ENCODE results near the gene ASCC3. TPM values are rescaled to one million over a fixed set of nuclear protein-coding genes. Genes with fewer than 3 reads are reported as not detected.

Gene ASCC3
- polyA plus RNA-seq, 2 of the 4 experiments (the other 2 are of a cell fraction) = 17.4 to 35.3 TPM

DNA sequence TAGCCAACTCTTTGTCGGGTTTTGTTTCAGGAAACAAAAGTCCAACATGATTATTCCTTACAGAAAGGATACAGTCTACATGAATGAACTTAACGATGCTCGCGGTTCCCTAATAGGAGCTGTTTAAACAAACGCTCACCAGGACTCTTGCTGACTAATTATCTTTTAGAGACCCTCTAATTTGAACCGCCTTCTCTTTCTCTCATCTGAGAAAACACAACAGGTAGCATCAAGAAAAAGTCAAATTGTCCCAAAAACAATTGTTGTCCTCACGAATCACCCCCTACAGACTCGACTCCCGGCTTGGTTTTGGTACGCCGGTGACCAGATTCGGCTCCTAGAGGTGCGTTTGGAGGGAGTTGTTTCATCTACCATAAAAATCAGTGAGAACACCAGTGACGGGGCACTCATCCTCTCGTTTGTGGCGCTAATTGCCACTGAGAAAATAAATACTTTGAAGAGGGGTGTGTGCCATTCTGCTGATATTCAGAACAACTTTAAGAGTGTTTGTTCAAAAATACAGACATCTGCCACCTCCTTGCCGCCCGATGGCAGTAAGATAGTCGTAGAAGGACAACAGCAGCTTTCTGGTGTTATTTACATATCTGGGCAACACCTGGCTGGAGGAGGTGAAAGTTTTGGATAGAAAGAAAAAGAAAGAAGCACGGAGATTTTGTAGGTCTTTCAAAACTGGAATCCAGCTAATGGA is 415.3 kb downstream of the ASCC3 start:
- ATAC-seq (no peak), FAIRE-seq (no peak), DNase-seq (ENCODE audit: low read depth in 1 of 2, low spot score in 1 of 2) (no peak)
- Histone ChIP-seq H3K27ac (no peak overlapping the region), H3K4me3 (no peak overlapping the region), H3K4me1 (peaks cover 6% of the 10 kb centered on the region; the same call in 2 of the 3 replicates), H3K4me2 (no peak overlapping the region), H3K9me3 (no peaks in the 10 kb centered on the region)
- WGBS (ENCODE audit: missing lambda C conversion rate) = 90% methylated on average over 20 of the region's 20 CpGs
- ChIA-PET CTCF (interaction anchor here (1.0 to 1.7 kb wide), 2 partner anchors 349 to 359 kb away, joined by 5 read pairs; no protein-coding TSS in a partner anchor), POLR2A (no interaction called here)
- TF ChIP-seq, protein P1, sequence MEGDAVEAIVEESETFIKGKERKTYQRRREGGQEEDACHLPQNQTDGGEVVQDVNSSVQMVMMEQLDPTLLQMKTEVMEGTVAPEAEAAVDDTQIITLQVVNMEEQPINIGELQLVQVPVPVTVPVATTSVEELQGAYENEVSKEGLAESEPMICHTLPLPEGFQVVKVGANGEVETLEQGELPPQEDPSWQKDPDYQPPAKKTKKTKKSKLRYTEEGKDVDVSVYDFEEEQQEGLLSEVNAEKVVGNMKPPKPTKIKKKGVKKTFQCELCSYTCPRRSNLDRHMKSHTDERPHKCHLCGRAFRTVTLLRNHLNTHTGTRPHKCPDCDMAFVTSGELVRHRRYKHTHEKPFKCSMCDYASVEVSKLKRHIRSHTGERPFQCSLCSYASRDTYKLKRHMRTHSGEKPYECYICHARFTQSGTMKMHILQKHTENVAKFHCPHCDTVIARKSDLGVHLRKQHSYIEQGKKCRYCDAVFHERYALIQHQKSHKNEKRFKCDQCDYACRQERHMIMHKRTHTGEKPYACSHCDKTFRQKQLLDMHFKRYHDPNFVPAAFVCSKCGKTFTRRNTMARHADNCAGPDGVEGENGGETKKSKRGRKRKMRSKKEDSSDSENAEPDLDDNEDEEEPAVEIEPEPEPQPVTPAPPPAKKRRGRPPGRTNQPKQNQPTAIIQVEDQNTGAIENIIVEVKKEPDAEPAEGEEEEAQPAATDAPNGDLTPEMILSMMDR (IDR thresholded peaks at IDR 0.05) = no peak
- TF ChIP-seq CHD4 (IDR thresholded peaks at IDR 0.05; ENCODE audit: borderline replicate concordance) (no peak), HOXB13 (CRISPR knock-in tag; IDR thresholded peaks at IDR 0.05; ENCODE audit: low read depth) (no peak), HDAC2 (IDR thresholded peaks at IDR 0.05) (no peak), CHD2 (IDR thresholded peaks at IDR 0.05; ENCODE audit: low read length, partially characterized antibody) (no peak), BHLHE40 (IDR thresholded peaks at IDR 0.05; ENCODE audit: low read depth, low read length) (no peak), CEBPB (IDR thresholded peaks at IDR 0.05) (no peak), HEYL (CRISPR knock-in tag; IDR thresholded peaks at IDR 0.05) (no peak), MAZ (IDR thresholded peaks at IDR 0.05; ENCODE audit: borderline replicate concordance, low read depth, low read length) (no peak)
- TF ChIP-seq, protein P2, sequence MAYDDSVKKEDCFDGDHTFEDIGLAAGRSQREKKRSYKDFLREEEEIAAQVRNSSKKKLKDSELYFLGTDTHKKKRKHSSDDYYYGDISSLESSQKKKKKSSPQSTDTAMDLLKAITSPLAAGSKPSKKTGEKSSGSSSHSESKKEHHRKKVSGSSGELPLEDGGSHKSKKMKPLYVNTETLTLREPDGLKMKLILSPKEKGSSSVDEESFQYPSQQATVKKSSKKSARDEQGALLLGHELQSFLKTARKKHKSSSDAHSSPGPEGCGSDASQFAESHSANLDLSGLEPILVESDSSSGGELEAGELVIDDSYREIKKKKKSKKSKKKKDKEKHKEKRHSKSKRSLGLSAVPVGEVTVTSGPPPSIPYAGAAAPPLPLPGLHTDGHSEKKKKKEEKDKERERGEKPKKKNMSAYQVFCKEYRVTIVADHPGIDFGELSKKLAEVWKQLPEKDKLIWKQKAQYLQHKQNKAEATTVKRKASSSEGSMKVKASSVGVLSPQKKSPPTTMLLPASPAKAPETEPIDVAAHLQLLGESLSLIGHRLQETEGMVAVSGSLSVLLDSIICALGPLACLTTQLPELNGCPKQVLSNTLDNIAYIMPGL (CRISPR knock-in tag; IDR thresholded peaks at IDR 0.05; ENCODE audit: borderline replicate concordance) = no peak
- TF ChIP-seq, protein P3, sequence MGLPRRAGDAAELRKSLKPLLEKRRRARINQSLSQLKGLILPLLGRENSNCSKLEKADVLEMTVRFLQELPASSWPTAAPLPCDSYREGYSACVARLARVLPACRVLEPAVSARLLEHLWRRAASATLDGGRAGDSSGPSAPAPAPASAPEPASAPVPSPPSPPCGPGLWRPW (IDR thresholded peaks at IDR 0.05) = no peak
- TF ChIP-seq, protein P4, sequence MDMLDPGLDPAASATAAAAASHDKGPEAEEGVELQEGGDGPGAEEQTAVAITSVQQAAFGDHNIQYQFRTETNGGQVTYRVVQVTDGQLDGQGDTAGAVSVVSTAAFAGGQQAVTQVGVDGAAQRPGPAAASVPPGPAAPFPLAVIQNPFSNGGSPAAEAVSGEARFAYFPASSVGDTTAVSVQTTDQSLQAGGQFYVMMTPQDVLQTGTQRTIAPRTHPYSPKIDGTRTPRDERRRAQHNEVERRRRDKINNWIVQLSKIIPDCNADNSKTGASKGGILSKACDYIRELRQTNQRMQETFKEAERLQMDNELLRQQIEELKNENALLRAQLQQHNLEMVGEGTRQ (IDR thresholded peaks at IDR 0.05) = no peak
- TF ChIP-seq, protein P5, sequence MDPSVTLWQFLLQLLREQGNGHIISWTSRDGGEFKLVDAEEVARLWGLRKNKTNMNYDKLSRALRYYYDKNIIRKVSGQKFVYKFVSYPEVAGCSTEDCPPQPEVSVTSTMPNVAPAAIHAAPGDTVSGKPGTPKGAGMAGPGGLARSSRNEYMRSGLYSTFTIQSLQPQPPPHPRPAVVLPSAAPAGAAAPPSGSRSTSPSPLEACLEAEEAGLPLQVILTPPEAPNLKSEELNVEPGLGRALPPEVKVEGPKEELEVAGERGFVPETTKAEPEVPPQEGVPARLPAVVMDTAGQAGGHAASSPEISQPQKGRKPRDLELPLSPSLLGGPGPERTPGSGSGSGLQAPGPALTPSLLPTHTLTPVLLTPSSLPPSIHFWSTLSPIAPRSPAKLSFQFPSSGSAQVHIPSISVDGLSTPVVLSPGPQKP (IDR thresholded peaks at IDR 0.05; ENCODE audit: low read depth, low read length) = no peak

DNA sequence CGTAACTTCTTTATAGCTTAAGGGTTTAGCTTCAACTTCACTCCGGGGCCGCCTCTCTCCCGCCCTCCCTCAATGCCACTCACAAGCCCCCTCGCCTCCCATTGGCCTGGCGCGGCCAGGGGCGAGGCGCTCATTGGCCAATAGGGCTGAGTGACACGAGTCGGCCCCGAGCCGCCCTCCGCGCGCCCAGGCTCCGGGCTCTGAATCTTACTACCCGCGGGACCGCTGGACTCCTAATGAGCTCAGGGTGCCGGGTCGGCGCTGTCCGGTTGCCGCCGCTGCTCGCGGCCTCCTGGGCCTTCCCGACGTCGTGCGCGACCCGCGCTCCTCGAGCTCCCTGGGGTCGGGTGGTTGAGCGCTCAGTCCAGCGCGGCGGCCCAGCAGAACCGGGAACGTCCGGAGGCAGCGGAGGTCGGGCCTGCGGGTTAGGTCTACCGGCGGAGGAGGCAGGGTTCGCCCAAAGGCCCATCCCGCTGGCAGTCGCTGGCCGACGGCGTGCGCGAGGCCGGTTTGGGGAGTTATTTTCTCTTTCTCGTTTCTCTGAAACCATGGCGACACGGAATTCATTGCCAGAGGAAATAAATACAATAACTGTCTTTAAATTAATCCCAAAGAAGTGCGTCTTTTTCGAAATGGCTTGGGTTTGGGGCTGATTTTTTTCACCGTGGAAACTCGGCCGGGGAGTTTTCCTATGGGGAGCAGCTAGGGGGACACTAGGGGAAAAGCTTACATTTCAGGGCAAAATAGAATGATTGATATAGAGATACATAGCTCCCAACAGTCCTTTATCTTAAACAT is 416.0 kb downstream of the ASCC3 start, which contains the start of gene SIM1:
TSS of gene SIM1 (minus strand) at position 19 of the 798 bp plus-strand sequence. CDS start 1,453 bp downstream, outside the sequence.
- CTCF ChIA-PET = interaction anchor here (1.7 kb wide), 1 partner anchor 358 kb away, joined by 5 read pairs; no protein-coding TSS in a partner anchor
- no peak for DNase-seq (ENCODE audit: low read depth in 1 of 2, low spot score in 1 of 2)
- H3K4me2 ChIP-seq = no peak within 1 kb of the TSS
- POLR2A ChIA-PET = no interaction called here
- TF ChIP-seq, protein P6, sequence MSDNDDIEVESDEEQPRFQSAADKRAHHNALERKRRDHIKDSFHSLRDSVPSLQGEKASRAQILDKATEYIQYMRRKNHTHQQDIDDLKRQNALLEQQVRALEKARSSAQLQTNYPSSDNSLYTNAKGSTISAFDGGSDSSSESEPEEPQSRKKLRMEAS (IDR thresholded peaks at IDR 0.05) = no peak
- TF ChIP-seq FOXS1 (CRISPR knock-in tag; IDR thresholded peaks at IDR 0.05) = no peak
- TF ChIP-seq KDM5A (IDR thresholded peaks at IDR 0.05) = no peak
- TF ChIP-seq MAZ (IDR thresholded peaks at IDR 0.05; ENCODE audit: borderline replicate concordance, low read depth, low read length) = no peak
- TF ChIP-seq RCOR1 (IDR thresholded peaks at IDR 0.05; ENCODE audit: low read depth, low read length) = no peak
- no peak for TF ChIP-seq RFX5 (IDR thresholded peaks at IDR 0.05)
- no peak for TF ChIP-seq RAD21 (conservative IDR thresholded peaks at IDR 0.05 in 1 of 2, IDR thresholded peaks at IDR 0.05 in 1 of 2)
- no peak for TF ChIP-seq CEBPB (IDR thresholded peaks at IDR 0.05)
- no peak for TF ChIP-seq HOXB13 (CRISPR knock-in tag; IDR thresholded peaks at IDR 0.05; ENCODE audit: low read depth)
- TF ChIP-seq ZFP36 (IDR thresholded peaks at IDR 0.05; ENCODE audit: borderline replicate concordance, partially characterized antibody) = no peak
- TF ChIP-seq BHLHE40 (IDR thresholded peaks at IDR 0.05; ENCODE audit: low read depth, low read length) = no peak
- no peak for TF ChIP-seq EP300 (IDR thresholded peaks at IDR 0.05)
- no peak for TF ChIP-seq EHMT2 (IDR thresholded peaks at IDR 0.05; ENCODE audit: low read depth)
- no peak for TF ChIP-seq RARB (CRISPR knock-in tag; IDR thresholded peaks at IDR 0.05)
- TF ChIP-seq ZSCAN20 (CRISPR knock-in tag; IDR thresholded peaks at IDR 0.05) = no peak
- TF ChIP-seq JUN (IDR thresholded peaks at IDR 0.05) = no peak
- TF ChIP-seq, protein P5 (IDR thresholded peaks at IDR 0.05; ENCODE audit: low read depth, low read length) = no peak
- no peak for TF ChIP-seq FOSB (CRISPR knock-in tag; IDR thresholded peaks at IDR 0.05)
- no peak for TF ChIP-seq ESRRA (IDR thresholded peaks at IDR 0.05; ENCODE audit: borderline replicate concordance, low read length)
- no peak within 1 kb of the TSS for H3K27ac ChIP-seq
- no peak within 1 kb of the TSS for H3K4me3 ChIP-seq
- no peak for FAIRE-seq
- no peaks in the 10 kb centered on the region for H3K9me3 ChIP-seq
- WGBS (ENCODE audit: missing lambda C conversion rate) = 94% methylated on average over 26 of the region's 66 CpGs
- H3K4me1 ChIP-seq = peaks cover 6% of the 10 kb centered on the region; the same call in 2 of the 3 replicates
- no peak for ATAC-seq
